DND-41 (cell line): ENCODE data around the gene ZNF709.

Source experiments
- ATAC-seq: fragments of 200-7000 bp; cut with Tn5 transposase; 3 replicates; pipeline ENCODE4 v1.9.1; 2021; ENCODE audit warnings: low read depth; ENCODE audit not compliant: insufficient read depth
- DNase-seq: peaks from one replicate; pipeline ENCODE4 v3.0.0-alpha.2; 2020
- H2AFZ ChIP-seq: 2 replicates; pipeline ENCODE4 v1.6.0; 2012; ENCODE audit warnings: low read depth, low read length
- H3K27ac ChIP-seq: 2 replicates; pipeline ENCODE4 v1.5.1; 2012; ENCODE audit warnings: low read length, inconsistent platforms
- H3K27me3 ChIP-seq: fragments of 200-600 bp; sonication (generic); 2 replicates; pipeline ENCODE4 v1.6.0; 2012; ENCODE audit warnings: low read length, mild to moderate bottlenecking, inconsistent platforms; ENCODE audit not compliant: insufficient read depth, poor library complexity
- H3K36me3 ChIP-seq: 2 replicates; pipeline ENCODE4 v1.5.1; 2012; ENCODE audit warnings: low read length, inconsistent platforms; ENCODE audit not compliant: insufficient read depth
- H3K4me1 ChIP-seq: 2 replicates; pipeline ENCODE4 v1.5.1; 2012; ENCODE audit warnings: mild to moderate bottlenecking, low read length; ENCODE audit not compliant: insufficient read depth
- H3K4me2 ChIP-seq: 2 replicates; pipeline ENCODE4 v1.6.0; 2012; ENCODE audit warnings: mild to moderate bottlenecking, moderate library complexity, low read length, inconsistent platforms; ENCODE audit not compliant: insufficient read depth
- H3K4me3 ChIP-seq, 2 experiments: fragments of 200-600 bp in 1 of 2; shearing (Covaris generic) in 1 of 2; 2 replicates each; pipeline ENCODE4 v1.5.1; 2012 to 2016; ENCODE audit warnings: inconsistent platforms in 2 of 2, low read length in 2 of 2, mild to moderate bottlenecking in 2 of 2, low read depth in 1 of 2, moderate library complexity in 1 of 2
- H3K79me2 ChIP-seq: 2 replicates; pipeline ENCODE4 v1.6.0; 2012; ENCODE audit warnings: low read length, inconsistent platforms; ENCODE audit not compliant: insufficient read depth
- H3K9ac ChIP-seq: 2 replicates; pipeline ENCODE4 v1.6.0; 2012; ENCODE audit warnings: low read depth, mild to moderate bottlenecking, inconsistent platforms, low read length, moderate library complexity
- H3K9me3 ChIP-seq: 2 replicates; pipeline ENCODE4 v1.5.1; 2012; ENCODE audit warnings: low read length, moderate library complexity, mild to moderate bottlenecking, inconsistent platforms; ENCODE audit not compliant: insufficient read depth, severe bottlenecking
- H4K20me1 ChIP-seq: 2 replicates; pipeline ENCODE4 v1.6.0; 2012; ENCODE audit warnings: low read length; ENCODE audit not compliant: insufficient read depth
- EZH2 ChIP-seq: IDR thresholded peaks from 3 replicates; pipeline ENCODE4 v1.6.1; 2012; ENCODE audit warnings: borderline replicate concordance, low read depth, mild to moderate bottlenecking, moderate library complexity, low read length, inconsistent platforms; ENCODE audit not compliant: severe bottlenecking
- TF ChIP-seq, protein P1 (sequence below): IDR thresholded peaks from 2 replicates; pipeline ENCODE4 v1.5.1; 2012; ENCODE audit warnings: borderline replicate concordance, low read length, moderate library complexity, mild to moderate bottlenecking; ENCODE audit not compliant: poor library complexity, severe bottlenecking; ENCODE audit errors: extremely low read depth

Gene ZNF709

DNA sequence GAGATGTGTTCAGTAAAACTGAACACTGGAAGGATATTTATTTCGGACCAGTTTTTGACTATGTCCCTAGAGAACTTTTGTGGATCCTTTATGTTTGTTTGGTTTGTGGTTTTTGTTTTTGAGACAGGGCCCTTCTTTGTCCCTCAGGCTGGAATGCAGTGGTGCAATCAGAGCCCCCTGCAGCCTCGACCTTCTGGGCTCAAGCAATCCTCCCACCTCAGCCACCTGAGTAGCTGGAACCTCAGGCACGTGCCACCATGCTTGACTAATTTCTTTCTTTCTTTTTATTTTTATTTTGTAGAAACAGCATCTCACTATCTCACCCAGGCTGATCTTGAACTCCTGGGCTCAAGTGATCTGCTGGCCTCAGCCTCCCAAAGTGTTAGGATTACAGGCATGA lies 955 bp upstream of the ZNF709 start:
- Histone ChIP-seq H3K9ac (no peak overlapping the region), H2AFZ (peak overlapping the region; percentile 91)

DNA sequence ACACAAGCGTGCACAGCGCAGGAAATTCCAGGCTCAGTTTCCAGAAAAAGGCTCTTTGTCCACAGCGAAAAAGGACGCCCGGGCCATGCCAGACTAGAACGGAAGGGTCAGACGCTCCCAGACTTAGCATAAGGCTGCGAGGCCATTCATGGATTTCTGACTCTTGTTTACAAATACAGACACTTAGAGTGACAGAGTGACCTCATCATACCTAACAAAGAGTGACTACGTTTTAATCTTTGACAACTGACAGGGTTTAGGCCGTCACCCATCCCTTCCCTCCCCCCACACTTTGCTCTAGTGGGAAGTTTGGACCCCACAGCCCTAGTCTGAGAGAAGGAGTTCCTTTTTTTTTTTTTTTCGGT lies 418 bp upstream of the ZNF709 start:
- TF ChIP-seq, protein P1, sequence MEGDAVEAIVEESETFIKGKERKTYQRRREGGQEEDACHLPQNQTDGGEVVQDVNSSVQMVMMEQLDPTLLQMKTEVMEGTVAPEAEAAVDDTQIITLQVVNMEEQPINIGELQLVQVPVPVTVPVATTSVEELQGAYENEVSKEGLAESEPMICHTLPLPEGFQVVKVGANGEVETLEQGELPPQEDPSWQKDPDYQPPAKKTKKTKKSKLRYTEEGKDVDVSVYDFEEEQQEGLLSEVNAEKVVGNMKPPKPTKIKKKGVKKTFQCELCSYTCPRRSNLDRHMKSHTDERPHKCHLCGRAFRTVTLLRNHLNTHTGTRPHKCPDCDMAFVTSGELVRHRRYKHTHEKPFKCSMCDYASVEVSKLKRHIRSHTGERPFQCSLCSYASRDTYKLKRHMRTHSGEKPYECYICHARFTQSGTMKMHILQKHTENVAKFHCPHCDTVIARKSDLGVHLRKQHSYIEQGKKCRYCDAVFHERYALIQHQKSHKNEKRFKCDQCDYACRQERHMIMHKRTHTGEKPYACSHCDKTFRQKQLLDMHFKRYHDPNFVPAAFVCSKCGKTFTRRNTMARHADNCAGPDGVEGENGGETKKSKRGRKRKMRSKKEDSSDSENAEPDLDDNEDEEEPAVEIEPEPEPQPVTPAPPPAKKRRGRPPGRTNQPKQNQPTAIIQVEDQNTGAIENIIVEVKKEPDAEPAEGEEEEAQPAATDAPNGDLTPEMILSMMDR, result no peak
- no peak for TF ChIP-seq EZH2
- H3K27ac ChIP-seq, result peak overlapping the region; percentile 59
- H3K9ac ChIP-seq, result peak overlapping the region; percentile 72
- peak overlapping the region; percentile 91 for H2AFZ ChIP-seq
- H3K36me3 ChIP-seq, result no peaks in the 10 kb centered on the region; the same call in 1 of the 2 replicates
- H3K4me2 ChIP-seq, result peak overlapping the region; percentile 80
- ATAC-seq, result no peak
- H3K4me1 ChIP-seq, result peaks cover 29% of the 10 kb centered on the region
- peaks cover 5% of the 10 kb centered on the region; the same call in 1 of the 2 replicates for H4K20me1 ChIP-seq
- peaks cover 41% of the 10 kb centered on the region for H3K79me2 ChIP-seq
- peak overlapping the region; percentile 67 to 72; a peak in 3 of 4 replicates for H3K4me3 ChIP-seq
- no peak for DNase-seq
- no peaks in the 10 kb centered on the region for H3K27me3 ChIP-seq
- no peaks in the 10 kb centered on the region for H3K9me3 ChIP-seq

More for the DNA sequence above, 955 bp upstream of the ZNF709 start:
- H3K27me3 ChIP-seq, result no peaks in the 10 kb centered on the region
- H3K4me3 ChIP-seq, result no peak overlapping the region
- peaks cover 29% of the 10 kb centered on the region for H3K4me1 ChIP-seq
- H3K4me2 ChIP-seq, result no peak overlapping the region
- H3K27ac ChIP-seq, result no peak overlapping the region
- DNase-seq (no peak), ATAC-seq (no peak)
- H4K20me1 ChIP-seq, result peaks cover 5% of the 10 kb centered on the region; the same call in 1 of the 2 replicates
- no peaks in the 10 kb centered on the region for H3K9me3 ChIP-seq
- TF ChIP-seq EZH2, result no peak
- TF ChIP-seq, protein P1, result no peak
- peaks cover 39% of the 10 kb centered on the region for H3K79me2 ChIP-seq
- no peaks in the 10 kb centered on the region; the same call in 1 of the 2 replicates for H3K36me3 ChIP-seq

DNA sequence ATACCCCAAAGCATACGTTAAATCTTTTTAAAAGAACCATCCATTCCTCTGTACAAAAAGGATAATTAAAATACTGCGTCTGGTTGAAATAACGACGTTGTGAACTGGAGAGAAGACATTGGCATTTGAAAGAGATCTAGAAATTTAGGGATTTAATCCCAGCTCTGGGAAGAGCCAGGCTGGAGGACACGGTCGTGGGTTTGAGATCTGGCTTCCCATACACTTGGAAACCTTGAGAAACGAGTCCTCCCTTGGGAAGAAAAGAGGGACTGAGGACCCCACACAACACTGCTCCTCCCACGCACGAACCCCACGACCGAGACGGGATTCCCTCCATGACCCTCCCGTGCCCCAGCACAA lies 625 bp downstream of the ZNF709 start:
- ATAC-seq, result no peak
- DNase-seq, result no peak
- H3K4me3 ChIP-seq, result peak overlapping the region; percentile 67 to 72; a peak in 3 of 4 replicates
- H2AFZ ChIP-seq, result peak overlapping the region; percentile 91
- no peaks in the 10 kb centered on the region for H3K9me3 ChIP-seq
- no peaks in the 10 kb centered on the region; the same call in 1 of the 2 replicates for H3K36me3 ChIP-seq
- H3K4me1 ChIP-seq, result peaks cover 29% of the 10 kb centered on the region
- TF ChIP-seq EZH2, result no peak
- TF ChIP-seq, protein P1, result no peak
- peaks cover 49% of the 10 kb centered on the region for H3K79me2 ChIP-seq
- peak overlapping the region; percentile 59 for H3K27ac ChIP-seq
- H3K9ac ChIP-seq, result peak overlapping the region; percentile 72
- no peaks in the 10 kb centered on the region for H3K27me3 ChIP-seq
- H3K4me2 ChIP-seq, result peak overlapping the region; percentile 80
- peaks cover 5% of the 10 kb centered on the region; the same call in 1 of the 2 replicates for H4K20me1 ChIP-seq
